GM12878 (cell line): ENCODE results near the gene BCL2L12.

Experiments used
- BCL11A ChIP-seq: IDR thresholded peaks from 2 replicates; pipeline ENCODE4 v1.6.1; 2011; ENCODE audit warnings: low read depth, low read length
- CREB1 ChIP-seq: IDR thresholded peaks from 2 replicates; pipeline ENCODE4 v1.6.1; 2012; ENCODE audit warnings: low read depth, mild to moderate bottlenecking, inconsistent platforms
- FOS ChIP-seq: IDR thresholded peaks from 3 replicates; pipeline ENCODE4 v1.6.1; 2011; ENCODE audit warnings: borderline replicate concordance; ENCODE audit not compliant: insufficient read length; ENCODE audit errors: extremely low read depth
- RCOR1 ChIP-seq: conservative IDR thresholded peaks from 2 replicates; pipeline ENCODE4 v1.6.1; 2012; ENCODE audit warnings: low read depth, low read length, improper control_type of control experiment
- TF ChIP-seq, protein P1 (sequence below): IDR thresholded peaks from 2 replicates; pipeline ENCODE4 v1.6.1; 2012; ENCODE audit warnings: low read depth, low read length, improper control_type of control experiment

DNA sequence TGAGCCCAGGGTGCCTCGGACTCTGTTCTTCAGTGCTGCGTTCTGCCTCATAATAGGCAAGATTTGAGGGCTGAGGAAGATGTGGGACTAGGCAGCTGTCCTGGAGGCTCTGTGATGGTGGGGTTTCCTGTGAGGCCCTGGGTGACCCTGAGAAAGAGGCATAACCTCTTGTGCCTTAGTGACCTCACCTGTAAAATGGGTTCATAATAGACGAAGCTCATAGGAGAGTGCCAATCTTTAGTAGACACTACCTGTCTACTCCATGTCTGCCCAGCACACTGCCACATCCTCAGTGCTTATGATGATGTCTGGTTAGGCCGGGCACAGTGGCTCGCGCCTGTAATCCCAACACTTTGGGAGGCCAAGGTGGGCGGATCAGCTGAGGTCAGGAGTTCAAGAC lies 49.2 kb upstream of the BCL2L12 start:
- TF ChIP-seq RCOR1 (no peak), CREB1 (no peak), FOS (no peak), BCL11A (no peak)
- TF ChIP-seq, protein P1, sequence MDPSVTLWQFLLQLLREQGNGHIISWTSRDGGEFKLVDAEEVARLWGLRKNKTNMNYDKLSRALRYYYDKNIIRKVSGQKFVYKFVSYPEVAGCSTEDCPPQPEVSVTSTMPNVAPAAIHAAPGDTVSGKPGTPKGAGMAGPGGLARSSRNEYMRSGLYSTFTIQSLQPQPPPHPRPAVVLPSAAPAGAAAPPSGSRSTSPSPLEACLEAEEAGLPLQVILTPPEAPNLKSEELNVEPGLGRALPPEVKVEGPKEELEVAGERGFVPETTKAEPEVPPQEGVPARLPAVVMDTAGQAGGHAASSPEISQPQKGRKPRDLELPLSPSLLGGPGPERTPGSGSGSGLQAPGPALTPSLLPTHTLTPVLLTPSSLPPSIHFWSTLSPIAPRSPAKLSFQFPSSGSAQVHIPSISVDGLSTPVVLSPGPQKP, result no peak
